HCT116 (cell line): ENCODE data around the gene POFUT1. TPM values are rescaled to one million over a fixed set of nuclear protein-coding genes. Genes with fewer than 3 reads are reported as not detected.
"Not testable (repeated sequence)": the region's sequence is repeated elsewhere in the genome, so short reads cannot be mapped to it uniquely, and the experiment has no call there.

Experiments
- ATAC-seq: fragments of 200-7000 bp; cut with Tn5 transposase; 2 replicates; pipeline ENCODE4 v1.9.1; 2020; ENCODE audit warnings: mild to moderate bottlenecking, moderate library complexity
- BruUV-seq: library from RNA; stranded (reverse); fragments of 400-500 nt; replicated peaks from 2 replicates; lab custom pipeline; 2021; lab: Mats Ljungman, UMichigan
- CTCF ChIA-PET: fragments of 300-600 bp; sonication (Branson Sonifier 250); formaldehyde crosslinking; loops from one replicate; lab custom pipeline; 2021; ENCODE audit warnings: antibody characterized with exemption; lab: Charles Lee
- POLR2A ChIA-PET: fragments of 300-600, 350-600 bp; sonication (Branson Sonifier 250); formaldehyde crosslinking; loops from one replicate; lab custom pipeline; 2021; ENCODE audit warnings: antibody characterized with exemption; lab: Charles Lee
- RAD21 ChIA-PET, 2 experiments: fragments of 300-600 bp; sonication (Branson Sonifier 250); formaldehyde crosslinking; loops; one replicate each; lab custom pipeline; 2023; ENCODE audit warnings: low total read pairs in 2 of 2; ENCODE audit not compliant: uncharacterized antibody in 2 of 2, unreplicated experiment in 2 of 2, low non-redundant PET in 1 of 2; lab: Charles Lee
- DNase-seq: peaks from one replicate; pipeline ENCODE4 v3.0.0-alpha.2; 2010; ENCODE audit warnings: low read depth, low spot score
- H2AFZ ChIP-seq: fragments of 200-600 bp; shearing (Covaris generic), sonication (generic); 2 replicates; pipeline ENCODE4 v1.6.1; 2017; ENCODE audit warnings: low read depth, mixed run types, mixed read lengths, antibody characterized with exemption, low read length; ENCODE audit not compliant: poor library complexity, severe bottlenecking
- H3K27ac ChIP-seq: 2 replicates; pipeline ENCODE4 v1.5.1; 2012; ENCODE audit warnings: low read depth, low read length
- H3K27me3 ChIP-seq: fragments of 200-600 bp; sonication (generic); 2 replicates; pipeline ENCODE4 v1.6.1; 2016; ENCODE audit warnings: mixed run types, low read length, mixed read lengths; ENCODE audit not compliant: insufficient read depth
- H3K36me3 ChIP-seq, 2 experiments: fragments of 200-500 bp in 1 of 2; fragments of 200-600 bp in 1 of 2; sonication (Bioruptor generic) in 1 of 2; sonication (generic) in 1 of 2; 2 replicates each; pipeline versions ENCODE4 v1.5.1 to v1.6.1; 2014 to 2016; ENCODE audit warnings: low read length in 2 of 2, inconsistent platforms in 1 of 2, mixed read lengths in 1 of 2, mixed run types in 1 of 2; ENCODE audit not compliant: insufficient read depth in 2 of 2, control insufficient read depth in 1 of 2
- H3K4me1 ChIP-seq, 2 experiments: fragments of 200-600 bp in 1 of 2; sonication (generic) in 1 of 2; 2 replicates each; pipeline versions ENCODE4 v1.5.1 to v1.6.1; 2012 to 2017; ENCODE audit warnings: low read length in 2 of 2, inconsistent platforms in 1 of 2, mild to moderate bottlenecking in 1 of 2, mixed read lengths in 1 of 2, mixed run types in 1 of 2, moderate library complexity in 1 of 2; ENCODE audit not compliant: insufficient read depth in 2 of 2, control insufficient read depth in 1 of 2
- H3K4me2 ChIP-seq: fragments of 200-600 bp; sonication (generic); 2 replicates; pipeline ENCODE4 v1.6.1; 2017; ENCODE audit warnings: mixed run types, low read length, mixed read lengths
- H3K4me3 ChIP-seq, 2 experiments: fragments of 200-600 bp in 1 of 2; sonication (generic) in 1 of 2; replicated peaks in 1 of 2; 2 replicates each; pipeline ENCODE4 v1.5.1; 2011 to 2016; ENCODE audit warnings: low read length in 2 of 2, control low read depth in 1 of 2, low read depth in 1 of 2, mild to moderate bottlenecking in 1 of 2, mixed read lengths in 1 of 2, mixed run types in 1 of 2
- H3K79me2 ChIP-seq: fragments of 200-600 bp; sonication (generic); 2 replicates; pipeline ENCODE4 v1.6.1; 2017; ENCODE audit warnings: mild to moderate bottlenecking, mixed run types, low read length, moderate library complexity, mixed read lengths; ENCODE audit not compliant: insufficient read depth
- H3K9ac ChIP-seq: fragments of 200-600 bp; sonication (generic); 2 replicates; pipeline ENCODE4 v1.6.1; 2016; ENCODE audit warnings: low read length, mixed read lengths
- H3K9me2 ChIP-seq: fragments of 200-600 bp; sonication (generic), shearing (Covaris generic); 2 replicates; pipeline ENCODE4 v1.6.1; 2017; ENCODE audit warnings: mixed run types, mild to moderate bottlenecking, moderate library complexity; ENCODE audit not compliant: insufficient read depth
- H3K9me3 ChIP-seq, 2 experiments: fragments of 200-500 bp in 1 of 2; fragments of 200-600 bp in 1 of 2; sonication (Bioruptor generic) in 1 of 2; sonication (generic) in 1 of 2; 2 replicates each; pipeline ENCODE4 v1.6.1; 2014 to 2017; ENCODE audit warnings: low read length in 2 of 2, mixed read lengths in 2 of 2, inconsistent platforms in 1 of 2, low read depth in 1 of 2, mild to moderate bottlenecking in 1 of 2, mixed run types in 1 of 2, moderate library complexity in 1 of 2; ENCODE audit not compliant: control insufficient read depth in 1 of 2, insufficient read depth in 1 of 2
- H4K20me1 ChIP-seq: fragments of 200-600 bp; sonication (generic), shearing (Covaris generic); 2 replicates; pipeline ENCODE4 v1.6.1; 2017; ENCODE audit warnings: mixed run types, mild to moderate bottlenecking, moderate library complexity; ENCODE audit not compliant: insufficient read depth
- EGR1 ChIP-seq: IDR thresholded peaks from 2 replicates; pipeline ENCODE4 v1.6.1; 2012; ENCODE audit warnings: low read depth
- ELF1 ChIP-seq: IDR thresholded peaks from 2 replicates; pipeline ENCODE4 v1.6.1; 2012; ENCODE audit warnings: low read depth, borderline replicate concordance
- EZH2 ChIP-seq: fragments of 200-600 bp; sonication (generic); IDR thresholded peaks from 2 replicates; pipeline ENCODE4 v1.6.1; 2017; ENCODE audit warnings: antibody characterized with exemption, mixed run types
- FOSL1 ChIP-seq: IDR thresholded peaks from 2 replicates; pipeline ENCODE4 v1.6.1; 2012; ENCODE audit warnings: low read depth
- JUND ChIP-seq: IDR thresholded peaks from 2 replicates; pipeline ENCODE4 v1.6.1; 2012
- POLR2A ChIP-seq: IDR thresholded peaks from 2 replicates; pipeline ENCODE4 v1.7.0; 2011; ENCODE audit warnings: borderline replicate concordance; ENCODE audit not compliant: insufficient read depth, insufficient read length; ENCODE audit errors: extremely low read depth
- POLR2AphosphoS5 ChIP-seq: IDR thresholded peaks from 2 replicates; pipeline ENCODE4 v1.6.1; 2011; ENCODE audit warnings: mild to moderate bottlenecking, low read depth, low read length, moderate library complexity
- RAD21 ChIP-seq: IDR thresholded peaks from 2 replicates; pipeline ENCODE4 v1.6.1; 2012; ENCODE audit warnings: low read depth, mild to moderate bottlenecking
- SP1 ChIP-seq: IDR thresholded peaks from 2 replicates; pipeline ENCODE4 v1.6.1; 2012; ENCODE audit warnings: low read depth
- SRF ChIP-seq: IDR thresholded peaks from 2 replicates; pipeline ENCODE4 v1.6.1; 2012; ENCODE audit warnings: low read depth
- YY1 ChIP-seq: IDR thresholded peaks from 2 replicates; pipeline ENCODE4 v1.6.1; 2011; ENCODE audit warnings: low read length, low read depth, moderate library complexity, mild to moderate bottlenecking; ENCODE audit not compliant: insufficient replicate concordance; ENCODE audit errors: extremely low read depth
- ZFX ChIP-seq: fragments of 450-650 bp; IDR thresholded peaks from 2 replicates; pipeline ENCODE4 v1.6.1; 2017
- intact Hi-C: fragments of 100-400 bp; cut with micrococcal nuclease; formaldehyde crosslinking; loops from 2 replicates; pipeline ENCODE4 v1.10.0; 2022
- total RNA-seq: library from RNA; stranded (reverse); gene quantifications from one replicate; pipeline ENCODE4 v1.2.1, GENCODE V29; 2021; ENCODE audit not compliant: unreplicated experiment
- TF ChIP-seq, protein P1 (sequence below): IDR thresholded peaks from 2 replicates; pipeline ENCODE4 v1.6.1; 2012
- TF ChIP-seq, protein P2 (sequence below), 3 experiments: fragments of 200-600 bp in 1 of 3; sonication (generic) in 1 of 3; IDR thresholded peaks in 2 of 3; conservative IDR thresholded peaks in 1 of 3; 2 replicates each; pipeline ENCODE4 v1.5.1; 2012 to 2017; ENCODE audit warnings: low read depth in 2 of 3, low read length in 2 of 3, antibody characterized with exemption in 1 of 3, borderline replicate concordance in 1 of 3, control low read depth in 1 of 3, mild to moderate bottlenecking in 1 of 3, mixed read lengths in 1 of 3, mixed run types in 1 of 3, moderate library complexity in 1 of 3; ENCODE audit not compliant: insufficient read depth in 1 of 3
- TF ChIP-seq, protein P3 (sequence below): IDR thresholded peaks from 2 replicates; pipeline ENCODE4 v1.6.1; 2012; ENCODE audit warnings: low read depth

The POFUT1 gene
- total RNA-seq, 1 experiment from 2014 or later: 34.5 TPM

DNA sequence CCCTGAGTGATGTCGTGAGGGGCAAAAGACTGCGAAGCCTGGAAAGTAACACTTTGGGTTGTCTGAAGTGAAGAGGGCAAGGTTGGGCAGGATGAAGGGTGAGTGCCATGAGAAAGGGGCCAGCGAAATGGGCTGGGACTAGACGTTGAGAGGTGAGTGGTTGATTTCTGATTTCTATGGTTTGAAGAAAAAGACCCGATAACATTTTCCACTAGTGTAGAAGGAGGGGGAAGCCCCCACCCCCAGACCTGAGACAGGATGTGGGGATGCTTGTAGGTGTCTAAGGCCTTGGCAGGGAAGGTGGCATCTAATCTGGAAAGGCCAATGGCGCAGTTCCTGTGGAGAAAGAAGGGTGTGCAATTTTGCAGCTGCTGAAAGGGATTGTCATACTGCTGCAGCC lies 44.5 kb downstream of the POFUT1 start:
- no peak for ATAC-seq
- Histone ChIP-seq H3K9me3 (no peaks in the 10 kb centered on the region), H3K27ac (no peak overlapping the region), H3K27me3 (no peaks in the 10 kb centered on the region), H4K20me1 (no peaks in the 10 kb centered on the region), H3K4me3 (no peak overlapping the region), H3K79me2 (no peaks in the 10 kb centered on the region), H3K9ac (no peak overlapping the region), H3K4me1 (peaks cover 4 to 6% of the 10 kb centered on the region in 2 experiments; a peak in 3 of 4 replicates), H3K36me3 (no peaks in the 10 kb centered on the region), H2AFZ (no peak overlapping the region), H3K9me2 (no peaks in the 10 kb centered on the region), H3K4me2 (no peak overlapping the region)
- CTCF ChIA-PET: no interaction called here
- no peak for TF ChIP-seq POLR2A
- no peak for TF ChIP-seq SP1
- TF ChIP-seq, protein P1, sequence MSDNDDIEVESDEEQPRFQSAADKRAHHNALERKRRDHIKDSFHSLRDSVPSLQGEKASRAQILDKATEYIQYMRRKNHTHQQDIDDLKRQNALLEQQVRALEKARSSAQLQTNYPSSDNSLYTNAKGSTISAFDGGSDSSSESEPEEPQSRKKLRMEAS: no peak
- TF ChIP-seq EZH2: no peak
- no peak for TF ChIP-seq SRF
- no peak for TF ChIP-seq EGR1
- no peak for TF ChIP-seq JUND
- TF ChIP-seq ELF1: no peak
- no peak for TF ChIP-seq POLR2AphosphoS5
- TF ChIP-seq, protein P2, sequence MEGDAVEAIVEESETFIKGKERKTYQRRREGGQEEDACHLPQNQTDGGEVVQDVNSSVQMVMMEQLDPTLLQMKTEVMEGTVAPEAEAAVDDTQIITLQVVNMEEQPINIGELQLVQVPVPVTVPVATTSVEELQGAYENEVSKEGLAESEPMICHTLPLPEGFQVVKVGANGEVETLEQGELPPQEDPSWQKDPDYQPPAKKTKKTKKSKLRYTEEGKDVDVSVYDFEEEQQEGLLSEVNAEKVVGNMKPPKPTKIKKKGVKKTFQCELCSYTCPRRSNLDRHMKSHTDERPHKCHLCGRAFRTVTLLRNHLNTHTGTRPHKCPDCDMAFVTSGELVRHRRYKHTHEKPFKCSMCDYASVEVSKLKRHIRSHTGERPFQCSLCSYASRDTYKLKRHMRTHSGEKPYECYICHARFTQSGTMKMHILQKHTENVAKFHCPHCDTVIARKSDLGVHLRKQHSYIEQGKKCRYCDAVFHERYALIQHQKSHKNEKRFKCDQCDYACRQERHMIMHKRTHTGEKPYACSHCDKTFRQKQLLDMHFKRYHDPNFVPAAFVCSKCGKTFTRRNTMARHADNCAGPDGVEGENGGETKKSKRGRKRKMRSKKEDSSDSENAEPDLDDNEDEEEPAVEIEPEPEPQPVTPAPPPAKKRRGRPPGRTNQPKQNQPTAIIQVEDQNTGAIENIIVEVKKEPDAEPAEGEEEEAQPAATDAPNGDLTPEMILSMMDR (IDR thresholded peaks at IDR 0.05 in 2 of 3, conservative IDR thresholded peaks at IDR 0.05 in 1 of 3; ENCODE audit: borderline replicate concordance in 1 of 3, insufficient read depth in 1 of 3, low read depth in 2 of 3, low read length in 2 of 3): no peak
- TF ChIP-seq FOSL1: no peak
- TF ChIP-seq, protein P3, sequence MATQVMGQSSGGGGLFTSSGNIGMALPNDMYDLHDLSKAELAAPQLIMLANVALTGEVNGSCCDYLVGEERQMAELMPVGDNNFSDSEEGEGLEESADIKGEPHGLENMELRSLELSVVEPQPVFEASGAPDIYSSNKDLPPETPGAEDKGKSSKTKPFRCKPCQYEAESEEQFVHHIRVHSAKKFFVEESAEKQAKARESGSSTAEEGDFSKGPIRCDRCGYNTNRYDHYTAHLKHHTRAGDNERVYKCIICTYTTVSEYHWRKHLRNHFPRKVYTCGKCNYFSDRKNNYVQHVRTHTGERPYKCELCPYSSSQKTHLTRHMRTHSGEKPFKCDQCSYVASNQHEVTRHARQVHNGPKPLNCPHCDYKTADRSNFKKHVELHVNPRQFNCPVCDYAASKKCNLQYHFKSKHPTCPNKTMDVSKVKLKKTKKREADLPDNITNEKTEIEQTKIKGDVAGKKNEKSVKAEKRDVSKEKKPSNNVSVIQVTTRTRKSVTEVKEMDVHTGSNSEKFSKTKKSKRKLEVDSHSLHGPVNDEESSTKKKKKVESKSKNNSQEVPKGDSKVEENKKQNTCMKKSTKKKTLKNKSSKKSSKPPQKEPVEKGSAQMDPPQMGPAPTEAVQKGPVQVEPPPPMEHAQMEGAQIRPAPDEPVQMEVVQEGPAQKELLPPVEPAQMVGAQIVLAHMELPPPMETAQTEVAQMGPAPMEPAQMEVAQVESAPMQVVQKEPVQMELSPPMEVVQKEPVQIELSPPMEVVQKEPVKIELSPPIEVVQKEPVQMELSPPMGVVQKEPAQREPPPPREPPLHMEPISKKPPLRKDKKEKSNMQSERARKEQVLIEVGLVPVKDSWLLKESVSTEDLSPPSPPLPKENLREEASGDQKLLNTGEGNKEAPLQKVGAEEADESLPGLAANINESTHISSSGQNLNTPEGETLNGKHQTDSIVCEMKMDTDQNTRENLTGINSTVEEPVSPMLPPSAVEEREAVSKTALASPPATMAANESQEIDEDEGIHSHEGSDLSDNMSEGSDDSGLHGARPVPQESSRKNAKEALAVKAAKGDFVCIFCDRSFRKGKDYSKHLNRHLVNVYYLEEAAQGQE: no peak
- no peak for TF ChIP-seq YY1
- no peak for TF ChIP-seq ZFX
- TF ChIP-seq RAD21: no peak
- RAD21 ChIA-PET: no interaction called here
- BruUV-seq: no TSS peak
- intact Hi-C loops: no loop called here
- no peak for DNase-seq
- POLR2A ChIA-PET: no interaction called here

DNA sequence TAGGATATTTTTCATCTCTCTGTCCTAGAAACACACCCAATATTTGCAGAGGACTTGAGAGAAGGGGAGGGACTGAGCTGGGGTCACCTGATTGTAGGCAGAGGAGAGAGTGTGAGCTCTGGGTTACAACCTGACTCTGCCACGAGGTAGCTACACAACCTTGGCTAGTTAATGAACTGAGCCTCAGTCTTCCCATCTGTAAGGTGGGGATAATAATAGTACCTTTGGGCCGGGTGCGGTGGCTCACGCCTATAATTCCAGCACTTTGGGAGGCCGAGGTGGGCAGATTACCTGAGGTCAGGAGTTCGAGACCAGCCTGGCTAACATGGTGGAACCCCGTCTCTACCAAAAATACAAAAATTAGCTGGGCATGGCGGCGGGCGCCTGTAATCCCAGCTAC lies 53.3 kb downstream of the POFUT1 start:
- H3K9me3 ChIP-seq, DNase-seq, H4K20me1 ChIP-seq, intact Hi-C loops, H3K27me3 ChIP-seq, RAD21 ChIA-PET, H3K36me3 ChIP-seq, H3K9ac ChIP-seq, BruUV-seq, H3K79me2 ChIP-seq, H3K4me3 ChIP-seq, CTCF ChIA-PET, POLR2A ChIA-PET, H3K9me2 ChIP-seq, H3K4me2 ChIP-seq, H3K4me1 ChIP-seq, H2AFZ ChIP-seq, H3K27ac ChIP-seq, ATAC-seq: not testable (repeated sequence)
